HFFc6 (cell line): ENCODE results near the gene SPATA31D3. TPM values are rescaled to one million over a fixed set of nuclear protein-coding genes. Genes with fewer than 3 reads are reported as not detected.
A peak's percentile ranks its signal among the peaks of the same experiment; 100 is the strongest.
"Not testable (repeated sequence)": the region's sequence is repeated elsewhere in the genome, so short reads cannot be mapped to it uniquely, and the experiment has no call there.

Experiments
- DNase-seq: peaks from one replicate; pipeline ENCODE4 v3.0.0-alpha.2; 2018
- H3K27ac Mint-ChIP-seq: 2 replicates; pipeline ENCODE4 v1.8.0; 2020; ENCODE audit warnings: mild to moderate bottlenecking, mixed read lengths
- H3K27me3 Mint-ChIP-seq: 2 replicates; pipeline ENCODE4 v1.8.0; 2021; ENCODE audit warnings: mild to moderate bottlenecking, moderate library complexity, mixed read lengths; ENCODE audit not compliant: insufficient read depth
- H3K36me3 Mint-ChIP-seq: 2 replicates; pipeline ENCODE4 v1.8.0; 2021; ENCODE audit warnings: low read depth, mixed read lengths
- H3K4me1 Mint-ChIP-seq: 2 replicates; pipeline ENCODE4 v1.8.0; 2020; ENCODE audit warnings: low read depth, mixed read lengths
- H3K4me3 Mint-ChIP-seq: 2 replicates; pipeline ENCODE4 v1.8.0; 2020; ENCODE audit warnings: mild to moderate bottlenecking, moderate library complexity, mixed read lengths
- H3K9me3 Mint-ChIP-seq: 2 replicates; pipeline ENCODE4 v1.8.0; 2020; ENCODE audit warnings: mild to moderate bottlenecking, mixed read lengths
- CTCF ChIP-seq: fragments of 200-600 bp; sonication (generic); IDR thresholded peaks from 2 replicates; pipeline ENCODE4 v1.5.0; 2021; ENCODE audit warnings: antibody characterized with exemption, mild to moderate bottlenecking
- total RNA-seq, 6 experiments: library from RNA; stranded (reverse); fragmentation: NEBNext Ultra II Directional; extraction: Animal tissue kit (Norgen Biotek cat#: 25700); gene quantifications; 2 replicates in 1 of 6; 3 replicates in 5 of 6; pipeline ENCODE4 v1.2.3, GENCODE V29; 2021

Gene SPATA31D3
- total RNA-seq, 6 experiments from 2014 or later: not detected

- no peaks in the 10 kb centered on the region for H3K36me3 Mint-ChIP-seq
- no peak overlapping the region for H3K4me3 Mint-ChIP-seq
- H3K9me3 Mint-ChIP-seq: no peaks in the 10 kb centered on the region
- peaks cover 18% of the 10 kb centered on the region for H3K4me1 Mint-ChIP-seq
- TF ChIP-seq CTCF: no peak
- peaks cover 4% of the 10 kb centered on the region for H3K27me3 Mint-ChIP-seq
- no peak for DNase-seq
- no peak overlapping the region for H3K27ac Mint-ChIP-seq
Measured at GRCh38 chr9:81902626-81903025, 40.7 kb upstream of the SPATA31D3 start.

GRCh38 chr9:81906671-81907070 is 36.6 kb upstream of the SPATA31D3 start:
- Mint-ChIP-seq H3K27me3 (peaks cover 1% of the 10 kb centered on the region), H3K9me3 (no peaks in the 10 kb centered on the region), H3K27ac (no peak overlapping the region), H3K4me1 (peaks cover 18% of the 10 kb centered on the region), H3K4me3 (no peak overlapping the region), H3K36me3 (no peaks in the 10 kb centered on the region)
- TF ChIP-seq CTCF: no peak
- DNase-seq: peak; percentile 12

GRCh38 chr9:81912135-81912534 is 31.2 kb upstream of the SPATA31D3 start:
- no peak overlapping the region for H3K4me3 Mint-ChIP-seq
- no peak for DNase-seq
- no peaks in the 10 kb centered on the region for H3K9me3 Mint-ChIP-seq
- no peak for TF ChIP-seq CTCF
- H3K36me3 Mint-ChIP-seq: no peaks in the 10 kb centered on the region
- peaks cover 10% of the 10 kb centered on the region for H3K27me3 Mint-ChIP-seq
- H3K4me1 Mint-ChIP-seq: peaks cover 8% of the 10 kb centered on the region; the same call in 1 of the 2 replicates
- no peak overlapping the region for H3K27ac Mint-ChIP-seq

GRCh38 chr9:81915801-81916505 is 27.3 kb upstream of the SPATA31D3 start:
- peaks cover 9% of the 10 kb centered on the region for H3K27me3 Mint-ChIP-seq
- H3K36me3 Mint-ChIP-seq: no peaks in the 10 kb centered on the region
- DNase-seq: no peak
- H3K4me3 Mint-ChIP-seq: no peak overlapping the region
- H3K4me1 Mint-ChIP-seq: peaks cover 8% of the 10 kb centered on the region; the same call in 1 of the 2 replicates
- H3K9me3 Mint-ChIP-seq: no peaks in the 10 kb centered on the region
- TF ChIP-seq CTCF: no peak
- no peak overlapping the region for H3K27ac Mint-ChIP-seq

- not testable (repeated sequence) for H3K27ac Mint-ChIP-seq, H3K9me3 Mint-ChIP-seq, DNase-seq, H3K4me1 Mint-ChIP-seq, H3K27me3 Mint-ChIP-seq, H3K4me3 Mint-ChIP-seq, H3K36me3 Mint-ChIP-seq
Measured at GRCh38 chr9:81918507-81918906, 24.8 kb upstream of the SPATA31D3 start.

- not testable (repeated sequence) for H3K9me3 Mint-ChIP-seq, H3K27ac Mint-ChIP-seq
Measured at GRCh38 chr9:81928305-81928704, 15.0 kb upstream of the SPATA31D3 start, which contains the start of gene SPATA31D4. SPATA31D4 (plus strand) TSS chr9:81928428; CDS start chr9:81928514, 86 bp downstream.

GRCh38 chr9:81930147-81930546 is 13.2 kb upstream of the SPATA31D3 start:
- DNase-seq, H3K4me3 Mint-ChIP-seq, H3K27ac Mint-ChIP-seq, H3K36me3 Mint-ChIP-seq, H3K27me3 Mint-ChIP-seq, H3K9me3 Mint-ChIP-seq, H3K4me1 Mint-ChIP-seq: not testable (repeated sequence)

More at GRCh38 chr9:81928305-81928704, 15.0 kb upstream of the SPATA31D3 start, which contains the start of gene SPATA31D4:
- H3K27me3 Mint-ChIP-seq, H3K36me3 Mint-ChIP-seq, DNase-seq, H3K4me1 Mint-ChIP-seq, H3K4me3 Mint-ChIP-seq: not testable (repeated sequence)

- H3K9me3 Mint-ChIP-seq, H3K27me3 Mint-ChIP-seq, H3K4me1 Mint-ChIP-seq, H3K4me3 Mint-ChIP-seq, DNase-seq, H3K27ac Mint-ChIP-seq, H3K36me3 Mint-ChIP-seq: not testable (repeated sequence)
Measured at GRCh38 chr9:81933547-81933946, 9.8 kb upstream of the SPATA31D3 start.

GRCh38 chr9:81948650-81949049 is 5.3 kb downstream of the SPATA31D3 start:
- not testable (repeated sequence) for H3K9me3 Mint-ChIP-seq, H3K27me3 Mint-ChIP-seq, H3K27ac Mint-ChIP-seq, H3K4me3 Mint-ChIP-seq, H3K4me1 Mint-ChIP-seq, DNase-seq, H3K36me3 Mint-ChIP-seq
